GM21390 (cell line): Measurements from ENCODE around the gene TRIM52.
A peak's percentile ranks its signal among the peaks of the same experiment; 100 is the strongest.
"Not testable (repeated sequence)": the region's sequence is repeated elsewhere in the genome, so short reads cannot be mapped to it uniquely, and the experiment has no call there.

Experiments
- ATAC-seq: cut with Tn5 transposase; IDR thresholded peaks from one replicate; pipeline ENCODE4 v1.9.1; 2021; ENCODE audit not compliant: unreplicated experiment

The TRIM52 gene

GRCh38 chr5:181217111-181217802 lies 43.7 kb downstream of the TRIM52 start:
- ATAC-seq = no peak

GRCh38 chr5:181215997-181216989 lies 44.6 kb downstream of the TRIM52 start:
- no peak for ATAC-seq

GRCh38 chr5:181214249-181214648 lies 46.7 kb downstream of the TRIM52 start:
- ATAC-seq = not testable (repeated sequence)

- no peak for ATAC-seq
Measured at GRCh38 chr5:181212934-181213333, 48.0 kb downstream of the TRIM52 start.

- ATAC-seq = no peak
Measured at GRCh38 chr5:181212080-181212479, 48.9 kb downstream of the TRIM52 start.

- ATAC-seq = no peak
Measured at GRCh38 chr5:181211208-181211607, 49.7 kb downstream of the TRIM52 start.

- ATAC-seq = not testable (repeated sequence)
Measured at GRCh38 chr5:181210698-181211097, 50.2 kb downstream of the TRIM52 start.

- not testable (repeated sequence) for ATAC-seq
Measured at GRCh38 chr5:181210148-181210547, 50.8 kb downstream of the TRIM52 start.

- ATAC-seq = not testable (repeated sequence)
Measured at GRCh38 chr5:181209006-181209405, 51.9 kb downstream of the TRIM52 start.

- no peak for ATAC-seq
Measured at GRCh38 chr5:181207960-181208253, 53.0 kb downstream of the TRIM52 start.

GRCh38 chr5:181207214-181207959 lies 53.6 kb downstream of the TRIM52 start:
- ATAC-seq = peak; percentile 30

GRCh38 chr5:181205761-181206649 lies 54.9 kb downstream of the TRIM52 start:
- no peak for ATAC-seq
